ENCODE results near the gene AP3S2. TPM values are rescaled to one million over a fixed set of nuclear protein-coding genes. Genes with fewer than 3 reads are reported as not detected.

AP3S2 gene
- total RNA-seq, 1 donor from 2014 or later = 39.5 TPM

DNA sequence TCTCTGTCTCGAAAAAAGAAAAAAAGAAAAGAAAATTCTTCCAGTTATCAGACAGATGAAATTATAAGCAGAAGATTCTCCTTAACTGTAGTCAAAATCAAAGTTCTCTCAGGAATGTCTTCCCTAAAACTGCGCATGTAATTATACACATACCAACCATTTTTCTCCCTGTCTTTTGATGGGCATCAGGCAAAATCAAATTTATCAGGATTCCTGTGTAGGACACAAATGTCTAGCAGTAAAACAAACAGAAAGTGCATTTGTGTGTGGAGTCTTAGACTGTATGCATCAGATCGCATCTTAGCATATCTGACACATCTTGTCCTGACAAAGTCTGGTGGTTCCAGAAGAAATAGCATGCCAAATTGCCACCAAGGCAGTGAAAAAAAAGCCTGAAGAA is 22.9 kb upstream of the AP3S2 start:
- H3K4me1 ChIP-seq = peaks cover 5% of the 10 kb centered on the region
- intact Hi-C loops (cut with DNase I) = no loop called here
- no peak for DNase-seq (ENCODE audit: extremely low spot score in 2 of 2)
- TF ChIP-seq POLR2AphosphoS5 (IDR thresholded peaks at IDR 0.05; ENCODE audit: insufficient read depth in 1 of 2, low read depth in 1 of 2) (no peak), POLR2A (IDR thresholded peaks at IDR 0.05) (no peak)
- TF ChIP-seq, protein P1, sequence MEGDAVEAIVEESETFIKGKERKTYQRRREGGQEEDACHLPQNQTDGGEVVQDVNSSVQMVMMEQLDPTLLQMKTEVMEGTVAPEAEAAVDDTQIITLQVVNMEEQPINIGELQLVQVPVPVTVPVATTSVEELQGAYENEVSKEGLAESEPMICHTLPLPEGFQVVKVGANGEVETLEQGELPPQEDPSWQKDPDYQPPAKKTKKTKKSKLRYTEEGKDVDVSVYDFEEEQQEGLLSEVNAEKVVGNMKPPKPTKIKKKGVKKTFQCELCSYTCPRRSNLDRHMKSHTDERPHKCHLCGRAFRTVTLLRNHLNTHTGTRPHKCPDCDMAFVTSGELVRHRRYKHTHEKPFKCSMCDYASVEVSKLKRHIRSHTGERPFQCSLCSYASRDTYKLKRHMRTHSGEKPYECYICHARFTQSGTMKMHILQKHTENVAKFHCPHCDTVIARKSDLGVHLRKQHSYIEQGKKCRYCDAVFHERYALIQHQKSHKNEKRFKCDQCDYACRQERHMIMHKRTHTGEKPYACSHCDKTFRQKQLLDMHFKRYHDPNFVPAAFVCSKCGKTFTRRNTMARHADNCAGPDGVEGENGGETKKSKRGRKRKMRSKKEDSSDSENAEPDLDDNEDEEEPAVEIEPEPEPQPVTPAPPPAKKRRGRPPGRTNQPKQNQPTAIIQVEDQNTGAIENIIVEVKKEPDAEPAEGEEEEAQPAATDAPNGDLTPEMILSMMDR (IDR thresholded peaks at IDR 0.05) = no peak
- no peaks in the 10 kb centered on the region for H3K9me3 ChIP-seq
- no peaks in the 10 kb centered on the region for H3K36me3 ChIP-seq
- H3K27me3 ChIP-seq = no peaks in the 10 kb centered on the region
- H3K4me3 ChIP-seq = no peak overlapping the region
- no peak overlapping the region for H3K27ac ChIP-seq

DNA sequence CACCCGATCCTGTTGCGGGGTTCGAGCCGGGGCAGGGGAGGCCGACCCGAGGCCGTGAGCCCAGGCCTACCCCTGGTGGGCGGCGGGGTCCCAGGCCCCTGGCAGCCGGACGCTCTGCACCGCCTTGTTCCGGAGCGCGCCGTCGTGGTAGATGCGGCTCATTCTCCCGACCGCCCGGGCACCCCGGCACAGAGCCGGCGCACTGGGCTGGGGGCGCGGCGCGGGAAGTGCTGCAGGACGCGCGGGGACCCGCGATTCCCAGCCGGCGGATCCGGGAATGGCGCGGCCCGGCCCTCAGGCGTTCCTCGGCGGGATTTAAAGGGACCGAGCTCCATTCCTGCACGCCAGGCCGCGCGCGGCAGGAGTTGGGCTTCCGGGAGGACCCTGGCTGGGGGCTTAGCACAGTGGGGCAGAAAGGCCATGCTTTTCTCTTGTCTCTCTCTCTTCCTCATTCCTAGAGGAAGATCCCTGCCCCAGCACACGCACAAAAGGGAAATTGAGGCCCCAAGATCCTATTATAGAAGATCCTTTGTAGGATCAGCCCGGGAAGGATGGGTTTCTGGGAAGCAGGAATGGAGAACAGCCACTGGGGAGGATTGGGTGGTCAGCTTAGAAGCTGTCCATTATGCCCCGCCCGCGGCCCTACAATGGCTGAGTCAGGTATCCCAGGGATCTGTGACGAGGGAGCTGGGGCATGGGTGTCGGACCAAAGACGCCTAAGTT is 19.0 kb upstream of the AP3S2 start, which contains the start of gene ARPIN:
Gene ARPIN, minus strand, starts transcription at position 279 of the 723 bp plus-strand sequence. Its CDS starts 117 bp downstream, at position 162.
- Histone ChIP-seq H3K27me3 (no peaks in the 10 kb centered on the region), H3K36me3 (no peaks in the 10 kb centered on the region), H3K9me3 (no peaks in the 10 kb centered on the region), H3K27ac (peak within 1 kb of the TSS; percentile 85), H3K4me3 (peak within 1 kb of the TSS; percentile 76 to 85), H3K4me1 (peaks cover 16% of the 10 kb centered on the region)
- no peak for DNase-seq (ENCODE audit: extremely low spot score in 2 of 2)
- no peak for TF ChIP-seq POLR2A (IDR thresholded peaks at IDR 0.05)
- TF ChIP-seq POLR2AphosphoS5 (IDR thresholded peaks at IDR 0.05; ENCODE audit: insufficient read depth in 1 of 2, low read depth in 1 of 2) = no peak
- TF ChIP-seq, protein P1 (IDR thresholded peaks at IDR 0.05) = no peak
- intact Hi-C loops (cut with DNase I) = no loop called here

DNA sequence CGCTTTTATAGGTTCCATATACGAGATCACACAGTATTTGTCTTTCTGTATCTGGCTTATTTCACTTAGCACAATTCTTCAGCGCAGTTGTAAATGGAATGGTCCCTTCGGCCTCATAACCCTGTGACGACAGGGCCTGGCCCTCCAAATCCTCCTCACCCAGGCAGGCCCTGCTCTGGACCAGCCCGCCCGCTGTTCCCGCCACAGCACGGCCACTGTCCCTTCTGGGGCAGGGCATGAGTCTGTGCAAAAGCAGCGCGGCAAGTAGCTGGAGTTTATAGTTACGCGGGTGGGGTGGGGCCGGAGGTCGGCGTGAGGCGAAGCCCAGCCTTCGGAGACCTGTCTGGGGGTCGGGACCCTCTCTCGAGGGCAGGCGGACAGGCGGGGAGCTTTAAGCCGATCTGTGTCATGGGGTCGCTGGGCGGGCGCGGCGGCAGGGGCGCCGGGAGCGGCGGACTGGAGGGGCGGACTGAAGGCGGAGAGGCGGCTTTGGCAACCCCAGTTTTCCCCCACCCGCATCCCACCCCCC is 18.4 kb upstream of the AP3S2 start:
- TF ChIP-seq POLR2A (IDR thresholded peaks at IDR 0.05) (no peak), POLR2AphosphoS5 (IDR thresholded peaks at IDR 0.05; ENCODE audit: insufficient read depth in 1 of 2, low read depth in 1 of 2) (peak in 1 of 2 donors; percentile 39)
- intact Hi-C loops (cut with DNase I) = no loop called here
- H3K4me1 ChIP-seq = peaks cover 16% of the 10 kb centered on the region
- DNase-seq (ENCODE audit: extremely low spot score in 2 of 2) = no peak
- H3K4me3 ChIP-seq = peak overlapping the region; percentile 76 to 85
- H3K36me3 ChIP-seq = no peaks in the 10 kb centered on the region
- H3K27me3 ChIP-seq = no peaks in the 10 kb centered on the region
- H3K27ac ChIP-seq = peak overlapping the region; percentile 85
- H3K9me3 ChIP-seq = no peaks in the 10 kb centered on the region

DNA sequence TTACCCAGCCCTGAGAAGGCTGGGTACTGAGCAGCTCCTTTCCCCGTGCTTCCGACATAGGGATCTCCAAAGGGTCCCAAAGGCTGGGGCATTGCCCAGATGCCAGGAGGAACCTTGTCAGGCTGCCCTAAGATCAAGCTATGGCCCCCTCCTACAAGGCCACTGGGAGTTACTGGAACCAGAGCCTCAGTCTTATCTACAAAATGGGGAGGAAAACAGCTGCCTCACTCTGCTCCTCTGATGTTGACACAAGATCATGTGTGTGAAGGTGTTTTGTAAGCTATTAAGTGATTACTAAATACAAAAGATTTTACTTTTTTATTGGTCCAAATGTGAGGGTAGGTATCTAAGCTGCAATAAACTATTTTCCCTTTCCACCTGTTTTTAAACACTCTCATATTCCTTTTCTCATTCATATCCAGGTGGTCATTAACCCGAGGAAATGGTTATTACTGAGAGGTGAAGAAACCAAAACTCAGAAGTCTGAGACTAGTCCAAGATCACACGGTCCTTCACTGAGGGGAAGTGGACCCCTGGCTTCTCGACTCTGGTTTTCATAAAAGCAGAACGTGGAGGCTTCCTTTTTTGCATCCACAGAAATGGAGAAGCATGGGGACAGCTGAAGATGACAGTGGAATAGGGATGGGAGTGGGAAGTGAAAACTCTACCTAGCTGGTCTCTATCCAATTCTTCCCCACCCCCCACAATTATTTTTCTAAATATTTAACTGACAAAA is 17.3 kb upstream of the AP3S2 start:
- H3K4me3 ChIP-seq = no peak overlapping the region
- intact Hi-C loops (cut with DNase I) = no loop called here
- no peak overlapping the region for H3K27ac ChIP-seq

DNA sequence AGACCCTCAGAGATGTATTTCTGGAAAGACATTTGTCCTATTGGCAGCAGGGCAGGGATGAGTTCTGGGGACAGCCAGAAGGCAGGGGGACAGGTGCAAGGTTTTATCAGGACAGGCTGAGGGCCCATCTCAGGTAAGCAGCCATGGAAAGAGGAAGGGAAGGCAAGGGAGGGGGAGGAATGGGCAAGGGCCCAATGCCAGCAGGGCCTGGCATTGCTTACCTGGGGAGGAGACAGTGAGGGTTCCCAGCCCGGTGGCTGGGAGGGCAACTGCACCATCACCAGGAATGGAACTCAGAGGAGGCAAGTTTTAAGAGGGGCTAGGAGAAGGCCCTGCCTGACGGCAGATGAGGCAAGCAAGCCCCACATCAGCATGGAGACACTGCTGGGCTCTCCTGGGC is 15.8 kb upstream of the AP3S2 start:
- TF ChIP-seq POLR2AphosphoS5 (IDR thresholded peaks at IDR 0.05; ENCODE audit: insufficient read depth in 1 of 2, low read depth in 1 of 2) = no peak
- TF ChIP-seq POLR2A (IDR thresholded peaks at IDR 0.05) = no peak
- TF ChIP-seq, protein P1 (IDR thresholded peaks at IDR 0.05) = no peak
- Histone ChIP-seq H3K27ac (no peak overlapping the region), H3K4me3 (no peak overlapping the region), H3K4me1 (peaks cover 16% of the 10 kb centered on the region), H3K36me3 (no peaks in the 10 kb centered on the region), H3K27me3 (no peaks in the 10 kb centered on the region), H3K9me3 (no peaks in the 10 kb centered on the region)
- intact Hi-C loops (cut with DNase I) = loop anchor here (10.0 kb wide), 1 partner anchor 155 kb away; no protein-coding TSS in a partner anchor
- no peak for DNase-seq (ENCODE audit: extremely low spot score in 2 of 2)

More for the DNA sequence above, 17.3 kb upstream of the AP3S2 start:
- Histone ChIP-seq H3K36me3 (no peaks in the 10 kb centered on the region), H3K9me3 (no peaks in the 10 kb centered on the region), H3K4me1 (peaks cover 16% of the 10 kb centered on the region), H3K27me3 (no peaks in the 10 kb centered on the region)
- no peak for DNase-seq (ENCODE audit: extremely low spot score in 2 of 2)
- TF ChIP-seq POLR2AphosphoS5 (IDR thresholded peaks at IDR 0.05; ENCODE audit: insufficient read depth in 1 of 2, low read depth in 1 of 2) (no peak), POLR2A (IDR thresholded peaks at IDR 0.05) (no peak)
- TF ChIP-seq, protein P1 (IDR thresholded peaks at IDR 0.05) = no peak

Data from vagina (tissue), 2 donors.